ENCODE measurements around the gene SESN3.

SESN3 gene

DNA sequence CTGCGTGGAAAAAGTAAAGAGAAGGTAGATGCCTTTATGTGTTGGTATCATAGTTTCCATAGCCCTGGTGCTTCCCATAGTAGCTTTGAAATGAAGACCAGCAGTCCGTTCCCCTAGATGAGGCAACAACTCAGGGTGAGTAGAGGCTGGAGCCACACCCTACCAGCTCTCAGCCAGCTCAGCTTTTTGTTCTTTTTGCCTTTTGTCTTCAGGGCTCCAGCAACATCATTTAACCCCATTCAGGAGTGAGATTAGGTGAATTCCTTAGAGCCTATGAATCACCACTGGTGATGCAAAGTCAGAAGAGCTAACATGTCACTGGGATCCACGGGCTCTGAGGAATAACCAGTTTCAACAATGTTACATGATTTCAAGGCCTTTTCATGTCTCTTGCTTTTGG lies 14.0 kb upstream of the SESN3 start:
- no peak overlapping the region for H4K8ac ChIP-seq (ENCODE audit: low read length)

GRCh38 chr11:95243673-95244072 lies 12.7 kb upstream of the SESN3 start:
- no peaks in the 10 kb centered on the region for H3K36me3 ChIP-seq (ENCODE audit: control insufficient read depth in 1 of 2, insufficient read depth in 2 of 2, low read depth in 1 of 2, low read length in 2 of 2)
- no peak overlapping the region for H3K9ac ChIP-seq (ENCODE audit: low read length)
- H2BK5ac ChIP-seq (ENCODE audit: low read depth, low read length, poor library complexity, severe bottlenecking): no peak overlapping the region
- H3K18ac ChIP-seq (ENCODE audit: low read depth in 1 of 2, low read length in 2 of 2): no peak overlapping the region
- no peak overlapping the region for H3K4ac ChIP-seq (ENCODE audit: low read depth in 1 of 2, low read length in 2 of 2)
- no peaks in the 10 kb centered on the region for H3K4me1 ChIP-seq (ENCODE audit: control insufficient read depth, insufficient read depth, low read depth, low read length)
- no peaks in the 10 kb centered on the region for H3K27me3 ChIP-seq (ENCODE audit: control insufficient read depth in 1 of 2, insufficient read depth in 1 of 2, low read length in 2 of 2)
- no peak overlapping the region for H4K91ac ChIP-seq (ENCODE audit: low read length)
- no peak overlapping the region for H2BK12ac ChIP-seq (ENCODE audit: low read length in 2 of 2)
- no peak overlapping the region for H3K4me2 ChIP-seq (ENCODE audit: low read length, poor library complexity, severe bottlenecking)
- H2BK15ac ChIP-seq (ENCODE audit: low read depth, poor library complexity, severe bottlenecking): no peak overlapping the region
- DNase-seq: no peak
- no peak overlapping the region for H3K4me3 ChIP-seq (ENCODE audit: insufficient read depth in 1 of 2, low read depth in 1 of 2, low read length in 2 of 2)
- no peak overlapping the region for H3K23ac ChIP-seq (ENCODE audit: low read length in 2 of 2)
- H3K79me1 ChIP-seq (replicated peaks; ENCODE audit: low read length, poor library complexity, severe bottlenecking): no peaks in the 10 kb centered on the region
- no peak overlapping the region for H2AK5ac ChIP-seq (ENCODE audit: low read length, severe bottlenecking)
- no CpG with 5 or more reads among the region's 2 CpGs for WGBS
- H3K9me3 ChIP-seq (ENCODE audit: control insufficient read depth, low read length): no peaks in the 10 kb centered on the region
- no peak overlapping the region for H3K27ac ChIP-seq (ENCODE audit: low read length, poor library complexity, severe bottlenecking)
- H3K14ac ChIP-seq (ENCODE audit: low read length in 2 of 2): no peak overlapping the region
- no peak overlapping the region for H2BK120ac ChIP-seq (ENCODE audit: low read depth, low read length)
- H2AFZ ChIP-seq (ENCODE audit: low read depth, low read length): no peak overlapping the region
- no peak overlapping the region for H4K8ac ChIP-seq (ENCODE audit: low read length)

More for the DNA sequence above, 14.0 kb upstream of the SESN3 start:
- H2BK12ac ChIP-seq (ENCODE audit: low read length in 2 of 2): no peak overlapping the region
- no peak overlapping the region for H2BK120ac ChIP-seq (ENCODE audit: low read depth, low read length)
- H3K36me3 ChIP-seq (ENCODE audit: control insufficient read depth in 1 of 2, insufficient read depth in 2 of 2, low read depth in 1 of 2, low read length in 2 of 2): no peaks in the 10 kb centered on the region
- peak overlapping the region in 1 of 2 experiments; percentile 70 for H3K18ac ChIP-seq (ENCODE audit: low read depth in 1 of 2, low read length in 2 of 2)
- DNase-seq: peak; percentile 45
- no peak overlapping the region for H3K4me3 ChIP-seq (ENCODE audit: insufficient read depth in 1 of 2, low read depth in 1 of 2, low read length in 2 of 2)
- H2AK5ac ChIP-seq (ENCODE audit: low read length, severe bottlenecking): no peak overlapping the region
- no peak overlapping the region for H3K14ac ChIP-seq (ENCODE audit: low read length in 2 of 2)
- no peaks in the 10 kb centered on the region for H3K9me3 ChIP-seq (ENCODE audit: control insufficient read depth, low read length)
- 73% methylated on average over 2 of the region's 3 CpGs for WGBS
- H2BK5ac ChIP-seq (ENCODE audit: low read depth, low read length, poor library complexity, severe bottlenecking): no peak overlapping the region
- H3K4me2 ChIP-seq (ENCODE audit: low read length, poor library complexity, severe bottlenecking): no peak overlapping the region
- peak overlapping the region in 1 of 2 experiments; percentile 16 for H3K4ac ChIP-seq (ENCODE audit: low read depth in 1 of 2, low read length in 2 of 2)
- no peaks in the 10 kb centered on the region for H3K79me1 ChIP-seq (replicated peaks; ENCODE audit: low read length, poor library complexity, severe bottlenecking)
- H3K4me1 ChIP-seq (ENCODE audit: control insufficient read depth, insufficient read depth, low read depth, low read length): no peaks in the 10 kb centered on the region
- no peak overlapping the region for H3K27ac ChIP-seq (ENCODE audit: low read length, poor library complexity, severe bottlenecking)
- H3K27me3 ChIP-seq (ENCODE audit: control insufficient read depth in 1 of 2, insufficient read depth in 1 of 2, low read length in 2 of 2): no peaks in the 10 kb centered on the region
- no peak overlapping the region for H3K9ac ChIP-seq (ENCODE audit: low read length)
- H4K91ac ChIP-seq (ENCODE audit: low read length): no peak overlapping the region
- no peak overlapping the region for H3K23ac ChIP-seq (ENCODE audit: low read length in 2 of 2)
- no peak overlapping the region for H2BK15ac ChIP-seq (ENCODE audit: low read depth, poor library complexity, severe bottlenecking)
- H2AFZ ChIP-seq (ENCODE audit: low read depth, low read length): no peak overlapping the region

DNA sequence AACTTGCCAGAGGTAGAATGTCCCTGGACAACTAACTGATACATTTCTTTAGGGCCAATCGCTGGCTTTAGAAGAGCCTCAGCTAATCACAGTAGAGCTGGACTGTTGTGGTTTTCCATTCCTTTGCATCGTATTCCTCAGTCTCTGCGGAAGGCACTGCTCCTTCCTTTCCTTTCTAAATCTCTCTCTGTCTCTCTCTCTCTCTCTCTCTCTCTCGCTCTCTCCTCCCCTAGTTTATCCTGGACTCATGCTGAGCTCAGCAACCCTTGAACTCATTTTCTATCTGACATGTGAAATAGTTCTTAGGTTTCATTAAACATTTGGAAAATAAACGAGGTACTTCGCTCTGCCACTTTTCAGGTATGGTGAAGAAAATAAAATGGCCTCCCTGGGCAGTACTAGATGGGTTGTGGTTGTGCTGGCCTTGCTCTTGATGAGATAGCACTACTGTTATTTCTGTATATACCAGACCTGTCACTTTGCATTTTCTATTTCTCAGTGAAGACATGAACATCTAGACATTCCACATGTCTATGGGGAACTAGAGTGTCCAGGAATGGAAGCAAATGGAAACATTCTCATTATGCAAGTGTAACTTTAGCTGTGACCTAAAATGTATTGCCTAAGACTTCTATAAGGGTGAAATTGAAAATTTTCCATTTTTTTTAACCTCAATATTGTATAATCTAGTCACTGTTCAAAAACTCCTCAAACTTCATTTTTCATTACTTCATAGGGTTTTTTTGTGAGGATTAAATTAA lies 12.0 kb upstream of the SESN3 start:
- 77% methylated on average over 5 of the region's 6 CpGs for WGBS
- peak overlapping the region; percentile 65 for H3K27ac ChIP-seq (ENCODE audit: low read length, poor library complexity, severe bottlenecking)

DNA sequence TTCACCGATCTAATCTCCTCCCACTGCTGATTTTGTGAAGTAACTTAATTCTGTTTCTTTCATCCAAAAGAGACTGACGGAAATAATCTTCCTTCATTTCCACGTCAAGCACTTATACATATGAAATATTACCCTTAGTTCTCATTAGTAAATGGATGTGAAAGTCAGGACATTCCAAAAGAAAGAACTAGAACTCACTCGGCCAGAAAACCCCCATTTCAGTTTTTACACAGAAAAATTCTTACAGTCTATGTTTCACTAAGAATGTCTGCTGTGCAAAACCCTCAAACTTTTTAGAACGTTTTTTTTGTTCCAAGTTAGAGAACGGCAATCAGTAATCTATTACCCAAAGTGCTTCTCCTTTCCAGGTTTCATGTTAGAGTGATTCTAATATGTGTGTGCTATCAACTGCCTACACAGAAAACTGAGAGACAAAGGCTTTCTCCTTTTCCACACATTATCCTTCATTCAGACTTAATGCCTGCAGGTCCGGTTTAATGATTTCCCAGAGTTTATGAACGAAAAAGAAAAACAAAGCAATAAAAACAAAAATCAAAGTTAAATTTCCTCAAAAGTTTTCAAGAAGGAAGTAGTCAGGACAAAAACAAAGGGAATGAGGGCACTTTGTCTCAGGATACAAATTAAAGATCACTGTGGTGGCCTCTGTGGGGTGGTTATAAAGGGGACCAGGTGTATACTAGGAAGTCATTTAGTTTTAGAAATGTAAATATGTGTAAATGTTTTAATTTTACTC lies 11.3 kb upstream of the SESN3 start:
- no peak overlapping the region for H4K91ac ChIP-seq (ENCODE audit: low read length)
- no peaks in the 10 kb centered on the region for H3K36me3 ChIP-seq (ENCODE audit: control insufficient read depth in 1 of 2, insufficient read depth in 2 of 2, low read depth in 1 of 2, low read length in 2 of 2)
- no peaks in the 10 kb centered on the region for H3K27me3 ChIP-seq (ENCODE audit: control insufficient read depth in 1 of 2, insufficient read depth in 1 of 2, low read length in 2 of 2)
- H3K4ac ChIP-seq (ENCODE audit: low read depth in 1 of 2, low read length in 2 of 2): no peak overlapping the region
- no peaks in the 10 kb centered on the region for H3K79me1 ChIP-seq (replicated peaks; ENCODE audit: low read length, poor library complexity, severe bottlenecking)
- H2AFZ ChIP-seq (ENCODE audit: low read depth, low read length): no peak overlapping the region
- no peaks in the 10 kb centered on the region for H3K4me1 ChIP-seq (ENCODE audit: control insufficient read depth, insufficient read depth, low read depth, low read length)
- no peak overlapping the region for H3K14ac ChIP-seq (ENCODE audit: low read length in 2 of 2)
- DNase-seq: no peak
- peak overlapping the region; percentile 65 for H3K27ac ChIP-seq (ENCODE audit: low read length, poor library complexity, severe bottlenecking)
- H2BK12ac ChIP-seq (ENCODE audit: low read length in 2 of 2): no peak overlapping the region
- H3K9me3 ChIP-seq (ENCODE audit: control insufficient read depth, low read length): no peaks in the 10 kb centered on the region
- H2AK5ac ChIP-seq (ENCODE audit: low read length, severe bottlenecking): no peak overlapping the region
- H3K9ac ChIP-seq (ENCODE audit: low read length): peak overlapping the region; percentile 79
- 97% methylated on average over 2 of the region's 8 CpGs for WGBS
- no peak overlapping the region for H3K18ac ChIP-seq (ENCODE audit: low read depth in 1 of 2, low read length in 2 of 2)
- H2BK15ac ChIP-seq (ENCODE audit: low read depth, poor library complexity, severe bottlenecking): no peak overlapping the region
- H2BK5ac ChIP-seq (ENCODE audit: low read depth, low read length, poor library complexity, severe bottlenecking): no peak overlapping the region
- H3K4me2 ChIP-seq (ENCODE audit: low read length, poor library complexity, severe bottlenecking): no peak overlapping the region
- no peak overlapping the region for H4K8ac ChIP-seq (ENCODE audit: low read length)
- no peak overlapping the region for H3K23ac ChIP-seq (ENCODE audit: low read length in 2 of 2)
- H2BK120ac ChIP-seq (ENCODE audit: low read depth, low read length): no peak overlapping the region
- H3K4me3 ChIP-seq (ENCODE audit: insufficient read depth in 1 of 2, low read depth in 1 of 2, low read length in 2 of 2): peak overlapping the region in 1 of 2 experiments; percentile 73

More for the DNA sequence above, 12.0 kb upstream of the SESN3 start:
- no peak overlapping the region for H2BK120ac ChIP-seq (ENCODE audit: low read depth, low read length)
- H2BK5ac ChIP-seq (ENCODE audit: low read depth, low read length, poor library complexity, severe bottlenecking): no peak overlapping the region
- no peak overlapping the region for H3K9ac ChIP-seq (ENCODE audit: low read length)
- no peak overlapping the region for H2AK5ac ChIP-seq (ENCODE audit: low read length, severe bottlenecking)
- H3K27me3 ChIP-seq (ENCODE audit: control insufficient read depth in 1 of 2, insufficient read depth in 1 of 2, low read length in 2 of 2): no peaks in the 10 kb centered on the region
- no peak overlapping the region for H4K8ac ChIP-seq (ENCODE audit: low read length)
- DNase-seq: no peak
- no peak overlapping the region for H3K4me3 ChIP-seq (ENCODE audit: insufficient read depth in 1 of 2, low read depth in 1 of 2, low read length in 2 of 2)
- no peaks in the 10 kb centered on the region for H3K4me1 ChIP-seq (ENCODE audit: control insufficient read depth, insufficient read depth, low read depth, low read length)
- H3K36me3 ChIP-seq (ENCODE audit: control insufficient read depth in 1 of 2, insufficient read depth in 2 of 2, low read depth in 1 of 2, low read length in 2 of 2): no peaks in the 10 kb centered on the region
- no peak overlapping the region for H3K4ac ChIP-seq (ENCODE audit: low read depth in 1 of 2, low read length in 2 of 2)
- H3K14ac ChIP-seq (ENCODE audit: low read length in 2 of 2): no peak overlapping the region
- H3K18ac ChIP-seq (ENCODE audit: low read depth in 1 of 2, low read length in 2 of 2): no peak overlapping the region
- no peak overlapping the region for H3K23ac ChIP-seq (ENCODE audit: low read length in 2 of 2)
- H4K91ac ChIP-seq (ENCODE audit: low read length): no peak overlapping the region
- no peak overlapping the region for H2BK15ac ChIP-seq (ENCODE audit: low read depth, poor library complexity, severe bottlenecking)
- no peak overlapping the region for H3K4me2 ChIP-seq (ENCODE audit: low read length, poor library complexity, severe bottlenecking)
- no peak overlapping the region for H2AFZ ChIP-seq (ENCODE audit: low read depth, low read length)
- H2BK12ac ChIP-seq (ENCODE audit: low read length in 2 of 2): no peak overlapping the region
- no peaks in the 10 kb centered on the region for H3K9me3 ChIP-seq (ENCODE audit: control insufficient read depth, low read length)
- no peaks in the 10 kb centered on the region for H3K79me1 ChIP-seq (replicated peaks; ENCODE audit: low read length, poor library complexity, severe bottlenecking)
